GM12878 (cell line): ENCODE results near the gene BIVM. TPM values are rescaled to one million over a fixed set of nuclear protein-coding genes. Genes with fewer than 3 reads are reported as not detected.

ENCODE experiments used
- ATAC-seq: fragments of 200-7000 bp; cut with Tn5 transposase; 3 replicates; pipeline ENCODE4 v1.9.1; 2020; ENCODE audit warnings: mild to moderate bottlenecking, moderate library complexity
- BruUV-seq: library from RNA; stranded (reverse); fragments of 400-500 nt; replicated peaks from 2 replicates; lab custom pipeline; 2021; lab: Mats Ljungman, UMichigan
- CTCF ChIA-PET: fragments of 300-600 bp; sonication (Branson Sonifier 250); formaldehyde crosslinking; extraction: SDS; loops from one replicate; lab custom pipeline; 2021; ENCODE audit warnings: inconsistent platforms; lab: Yijun Ruan, JAX
- POLR2A ChIA-PET: fragments of 350-600 bp; formaldehyde crosslinking; extraction: SDS; loops from one replicate; lab custom pipeline; 2021; ENCODE audit warnings: inconsistent platforms; lab: Charles Lee
- RAD21 ChIA-PET: fragments of 300-600 bp; sonication (Branson Sonifier 250); formaldehyde crosslinking; loops from one replicate; lab custom pipeline; 2023; ENCODE audit warnings: antibody characterized with exemption; ENCODE audit not compliant: unreplicated experiment; lab: Charles Lee
- SMC1A ChIA-PET: fragments of 300-600 bp; sonication (Branson Sonifier 250); formaldehyde crosslinking; loops from one replicate; lab custom pipeline; 2023; ENCODE audit not compliant: unreplicated experiment, uncharacterized antibody; lab: Charles Lee
- DNase-seq: peaks from one replicate; pipeline ENCODE4 v3.0.0-alpha.2; 2011; ENCODE audit warnings: low read depth, low spot score
- FAIRE-seq: peaks from 3 replicates; lab custom pipeline; 2011; peaks lifted over from hg19 to GRCh38; lab: Jason Lieb, UNC
- H2AFZ ChIP-seq: 2 replicates; pipeline ENCODE4 v1.6.0; 2011; ENCODE audit warnings: low read depth, low read length, control low read depth; ENCODE audit not compliant: control insufficient read depth
- H3K27ac ChIP-seq: 2 replicates; pipeline ENCODE4 v1.5.1; 2011; ENCODE audit warnings: control low read depth; ENCODE audit not compliant: control insufficient read depth, insufficient read depth
- H3K27me3 ChIP-seq, 2 experiments: replicated peaks in 1 of 2; 2 replicates each; pipeline versions ENCODE4 v1.6.0 to v1.6.1; 2011; ENCODE audit warnings: low read length in 1 of 2; ENCODE audit not compliant: control insufficient read depth in 2 of 2, insufficient read depth in 2 of 2
- H3K36me3 ChIP-seq, 2 experiments: 2 replicates each; pipeline ENCODE4 v1.5.1; 2011; ENCODE audit warnings: low read length in 1 of 2; ENCODE audit not compliant: control insufficient read depth in 2 of 2, insufficient read depth in 2 of 2
- H3K4me1 ChIP-seq: 2 replicates; pipeline ENCODE4 v1.6.1; 2011; ENCODE audit warnings: mild to moderate bottlenecking, low read length, moderate library complexity, mixed read lengths; ENCODE audit not compliant: control insufficient read depth, insufficient read depth
- H3K4me2 ChIP-seq: 2 replicates; pipeline ENCODE4 v1.6.0; 2011; ENCODE audit warnings: control low read depth; ENCODE audit not compliant: control insufficient read depth, insufficient read depth
- H3K4me3 ChIP-seq: fragments of 200-600 bp; sonication (generic); 2 replicates; pipeline ENCODE4 v1.5.1; 2016
- H3K79me2 ChIP-seq: 2 replicates; pipeline ENCODE4 v1.6.0; 2011; ENCODE audit warnings: low read length; ENCODE audit not compliant: control insufficient read depth, insufficient read depth
- H3K9ac ChIP-seq: 2 replicates; pipeline ENCODE4 v1.8.0; 2011; ENCODE audit warnings: low read length, control low read depth, mixed read lengths; ENCODE audit not compliant: control insufficient read depth, insufficient read depth
- H3K9me3 ChIP-seq: replicated peaks from 3 replicates; pipeline ENCODE4 v1.5.1; 2011; ENCODE audit warnings: mild to moderate bottlenecking, low read length; ENCODE audit not compliant: control insufficient read depth, insufficient read depth
- H4K20me1 ChIP-seq: 2 replicates; pipeline ENCODE4 v1.6.0; 2011; ENCODE audit not compliant: control insufficient read depth, insufficient read depth
- BCL11A ChIP-seq: IDR thresholded peaks from 2 replicates; pipeline ENCODE4 v1.6.1; 2011; ENCODE audit warnings: low read depth, low read length
- CREM ChIP-seq: IDR thresholded peaks from 2 replicates; pipeline ENCODE4 v1.6.1; 2014; ENCODE audit warnings: antibody characterized with exemption, low read depth
- HDAC6 ChIP-seq: fragments of 200-600 bp; sonication (generic); IDR thresholded peaks from one replicate; pipeline ENCODE4 v1.8.0; 2017; ENCODE audit warnings: antibody characterized with exemption; ENCODE audit not compliant: unreplicated experiment
- NRF1 ChIP-seq: conservative IDR thresholded peaks from 2 replicates; pipeline ENCODE4 v1.6.1; 2011; ENCODE audit warnings: mild to moderate bottlenecking, low read depth, low read length, improper control_type of control experiment
- SREBF2 ChIP-seq: IDR thresholded peaks from 2 replicates; pipeline ENCODE4 v1.6.1; 2012; ENCODE audit warnings: mild to moderate bottlenecking, low read length
- WGBS: methylation state at CpG from one replicate; pipeline ENCODE4 v1.1.6; 2016; ENCODE audit warnings: low lambda C conversion rate; ENCODE audit not compliant: insufficient replicate concordance, insufficient coverage; ENCODE audit errors: missing lambda C conversion rate; 5-methylcytosine and 5-hydroxymethylcytosine counted together
- in situ Hi-C: fragments of 300-500 bp; cut with MboI; formaldehyde crosslinking; loops from 9 replicates; pipeline ENCODE4 v1.14.3; 2018; ENCODE audit warnings: mixed read lengths
- intact Hi-C: fragments of 100-400 bp; cut with micrococcal nuclease; formaldehyde crosslinking; loops from one replicate; pipeline ENCODE4 v1.14.2; 2022; ENCODE audit not compliant: unreplicated experiment
- polyA plus RNA-seq, 11 experiments: library from polyadenylated mRNA; depleted of rRNA in 4 of 11; unstranded in 6 of 11; stranded (reverse) in 5 of 11; fragments of >200 nt; fragmentation: Nextera tagmentation in 4 of 11; fragmentation: Illumina TruSeq in 1 of 11; extraction: Ambion mirVana in 4 of 11; extraction: Trizol in 1 of 11; gene quantifications; 1 replicate in 1 of 11; 2 replicates in 10 of 11; pipeline versions ENCODE4 v1.2.1 to v1.2.3, GENCODE V29; 2011 to 2016; ENCODE audit warnings: inconsistent platforms in 2 of 11, missing spikeins in 2 of 11, low read depth in 1 of 11
- total RNA-seq, 4 experiments: library from RNA; depleted of rRNA in 3 of 4; stranded (reverse); fragments of >200 nt in 3 of 4; fragmentation: Illumina TruSeq in 1 of 4; extraction: Trizol in 1 of 4; gene quantifications; 2 replicates each; pipeline versions ENCODE4 v1.2.1 to v1.2.3, GENCODE V29; 2013 to 2021
- TF ChIP-seq, protein P1 (sequence below): fragments of 450-650 bp; formaldehyde crosslinking; IDR thresholded peaks from 2 replicates; pipeline ENCODE4 v1.4.0; 2022; ENCODE audit warnings: mild to moderate bottlenecking, moderate library complexity
- TF ChIP-seq, protein P2 (sequence below): fragments of 450-650 bp; IDR thresholded peaks from 2 replicates; pipeline ENCODE4 v1.6.1; 2017; ENCODE audit warnings: mild to moderate bottlenecking

BIVM gene
- total and polyA plus RNA-seq, 10 of the 15 experiments (the other 5 are each of a cell fraction or from before 2014, with no cell fraction given) = 3.4 to 20.1 (median 14.1) TPM

DNA sequence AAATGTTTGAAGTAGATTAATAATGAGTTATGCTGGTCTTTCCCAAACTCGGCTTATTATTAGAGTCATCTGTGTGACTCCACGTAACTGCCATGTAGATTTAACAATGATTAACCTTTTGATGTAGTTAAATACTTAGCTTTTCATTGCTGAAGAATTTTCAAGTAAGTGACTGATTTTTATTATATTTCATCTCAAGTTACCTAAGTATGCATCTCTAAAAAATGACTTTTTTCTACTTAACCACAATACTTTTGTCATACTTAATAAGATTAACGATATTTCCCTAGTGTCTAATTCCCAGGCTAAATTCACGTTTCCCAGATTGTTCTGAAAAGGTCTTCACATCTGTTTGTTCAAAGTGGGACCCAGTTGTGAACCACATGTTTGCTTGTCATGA lies 17.8 kb downstream of the BIVM start:
- WGBS = 83% methylated on average over 4 of the region's 4 CpGs
- no peak for ATAC-seq
- peaks cover 8% of the 10 kb centered on the region for H3K79me2 ChIP-seq
- H4K20me1 ChIP-seq = no peaks in the 10 kb centered on the region
- H3K9me3 ChIP-seq = no peaks in the 10 kb centered on the region; the same call in 1 of the 3 replicates
- TF ChIP-seq, protein P1, sequence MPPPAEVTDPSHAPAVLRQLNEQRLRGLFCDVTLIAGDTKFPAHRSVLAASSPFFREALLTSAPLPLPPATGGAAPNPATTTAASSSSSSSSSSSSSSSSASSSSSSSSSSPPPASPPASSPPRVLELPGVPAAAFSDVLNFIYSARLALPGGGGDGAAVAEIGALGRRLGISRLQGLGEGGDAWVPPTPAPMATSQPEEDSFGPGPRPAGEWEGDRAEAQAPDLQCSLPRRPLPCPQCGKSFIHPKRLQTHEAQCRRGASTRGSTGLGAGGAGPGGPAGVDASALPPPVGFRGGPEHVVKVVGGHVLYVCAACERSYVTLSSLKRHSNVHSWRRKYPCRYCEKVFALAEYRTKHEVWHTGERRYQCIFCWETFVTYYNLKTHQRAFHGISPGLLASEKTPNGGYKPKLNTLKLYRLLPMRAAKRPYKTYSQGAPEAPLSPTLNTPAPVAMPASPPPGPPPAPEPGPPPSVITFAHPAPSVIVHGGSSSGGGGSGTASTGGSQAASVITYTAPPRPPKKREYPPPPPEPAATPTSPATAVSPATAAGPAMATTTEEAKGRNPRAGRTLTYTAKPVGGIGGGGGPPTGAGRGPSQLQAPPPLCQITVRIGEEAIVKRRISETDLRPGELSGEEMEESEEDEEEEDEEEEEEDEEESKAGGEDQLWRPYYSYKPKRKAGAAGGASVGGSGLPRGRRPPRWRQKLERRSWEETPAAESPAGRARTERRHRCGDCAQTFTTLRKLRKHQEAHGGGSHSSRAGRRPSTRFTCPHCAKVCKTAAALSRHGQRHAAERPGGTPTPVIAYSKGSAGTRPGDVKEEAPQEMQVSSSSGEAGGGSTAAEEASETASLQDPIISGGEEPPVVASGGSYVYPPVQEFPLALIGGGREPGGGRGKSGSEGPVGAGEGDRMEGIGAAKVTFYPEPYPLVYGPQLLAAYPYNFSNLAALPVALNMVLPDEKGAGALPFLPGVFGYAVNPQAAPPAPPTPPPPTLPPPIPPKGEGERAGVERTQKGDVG (CRISPR knock-in tag) = no peak
- TF ChIP-seq CREM = no peak
- TF ChIP-seq, all 136 proteins: peak for 0
- H3K9ac ChIP-seq = no peak overlapping the region
- RAD21 ChIA-PET = interaction anchor here (1.0 kb wide), 1 partner anchor 28 kb away, joined by 3 read pairs; no protein-coding TSS in a partner anchor
- H3K4me2 ChIP-seq = no peak overlapping the region
- no TSS peak for BruUV-seq
- H3K4me3 ChIP-seq = no peak overlapping the region
- H3K36me3 ChIP-seq = peaks cover 0 to 3% of the 10 kb centered on the region in 2 experiments
- no peak for FAIRE-seq
- H2AFZ ChIP-seq = no peak overlapping the region
- H3K27me3 ChIP-seq = no peaks in the 10 kb centered on the region
- H3K4me1 ChIP-seq = peaks cover 19% of the 10 kb centered on the region
- in situ Hi-C loops (no loop called here), intact Hi-C loops (no loop called here)
- CTCF ChIA-PET = interaction anchor here (1.1 kb wide), 1 partner anchor 12 kb away, joined by 4 read pairs; no protein-coding TSS in a partner anchor
- H3K27ac ChIP-seq = no peak overlapping the region
- no peak for DNase-seq
- SMC1A ChIA-PET = interaction anchor here (0.9 kb wide), 1 partner anchor 15 kb away, joined by 3 read pairs; no protein-coding TSS in a partner anchor
- POLR2A ChIA-PET = no interaction called here

DNA sequence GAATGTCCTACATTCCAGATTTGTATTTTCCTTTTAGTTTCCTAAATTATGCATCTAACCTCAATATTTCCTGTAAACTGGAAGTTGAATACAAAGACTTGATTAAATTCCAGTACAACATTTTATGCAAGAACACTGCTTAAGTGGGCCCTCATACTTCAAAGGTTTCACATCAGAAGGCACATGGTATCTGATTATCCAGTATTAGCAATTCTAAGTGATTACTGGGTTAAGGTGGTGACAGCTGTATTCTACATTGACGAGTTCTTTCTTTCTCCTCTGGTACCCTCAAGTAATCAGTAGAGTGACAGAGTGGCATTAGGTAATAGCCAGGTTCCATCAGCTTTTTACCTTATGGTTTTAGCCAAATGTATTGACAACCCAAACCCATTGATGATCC lies 18.3 kb downstream of the BIVM start:
- Histone ChIP-seq H3K79me2 (peaks cover 8% of the 10 kb centered on the region), H4K20me1 (no peaks in the 10 kb centered on the region), H3K9me3 (no peaks in the 10 kb centered on the region; the same call in 2 of the 3 replicates), H3K27me3 (no peaks in the 10 kb centered on the region), H3K9ac (no peak overlapping the region), H3K4me1 (peaks cover 19% of the 10 kb centered on the region), H3K36me3 (peaks cover 3% of the 10 kb centered on the region in 2 experiments), H3K27ac (no peak overlapping the region), H3K4me2 (no peak overlapping the region), H2AFZ (no peak overlapping the region), H3K4me3 (no peak overlapping the region)
- FAIRE-seq (no peak), ATAC-seq (no peak), DNase-seq (no peak)
- in situ Hi-C loops (no loop called here), intact Hi-C loops (no loop called here)
- RAD21 ChIA-PET = interaction anchor here (1.0 kb wide), 1 partner anchor 28 kb away, joined by 3 read pairs; no protein-coding TSS in a partner anchor
- TF ChIP-seq HDAC6 (no peak), BCL11A (no peak), SREBF2 (no peak), NRF1 (no peak)
- TF ChIP-seq, protein P2, sequence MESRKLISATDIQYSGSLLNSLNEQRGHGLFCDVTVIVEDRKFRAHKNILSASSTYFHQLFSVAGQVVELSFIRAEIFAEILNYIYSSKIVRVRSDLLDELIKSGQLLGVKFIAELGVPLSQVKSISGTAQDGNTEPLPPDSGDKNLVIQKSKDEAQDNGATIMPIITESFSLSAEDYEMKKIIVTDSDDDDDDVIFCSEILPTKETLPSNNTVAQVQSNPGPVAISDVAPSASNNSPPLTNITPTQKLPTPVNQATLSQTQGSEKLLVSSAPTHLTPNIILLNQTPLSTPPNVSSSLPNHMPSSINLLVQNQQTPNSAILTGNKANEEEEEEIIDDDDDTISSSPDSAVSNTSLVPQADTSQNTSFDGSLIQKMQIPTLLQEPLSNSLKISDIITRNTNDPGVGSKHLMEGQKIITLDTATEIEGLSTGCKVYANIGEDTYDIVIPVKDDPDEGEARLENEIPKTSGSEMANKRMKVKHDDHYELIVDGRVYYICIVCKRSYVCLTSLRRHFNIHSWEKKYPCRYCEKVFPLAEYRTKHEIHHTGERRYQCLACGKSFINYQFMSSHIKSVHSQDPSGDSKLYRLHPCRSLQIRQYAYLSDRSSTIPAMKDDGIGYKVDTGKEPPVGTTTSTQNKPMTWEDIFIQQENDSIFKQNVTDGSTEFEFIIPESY = no peak
- no TSS peak for BruUV-seq
- CTCF ChIA-PET = interaction anchor here (1.1 to 1.3 kb wide), 2 partner anchors 8 to 12 kb away, joined by 4 read pairs; no protein-coding TSS in a partner anchor
- POLR2A ChIA-PET = no interaction called here
- WGBS = 100% methylated on average over 1 of the region's 1 CpG
- SMC1A ChIA-PET = interaction anchor here (0.9 to 1.1 kb wide), 2 partner anchors 9 to 16 kb away, joined by 3 read pairs; no protein-coding TSS in a partner anchor
